NB4 (cell line): ENCODE results near the gene IQGAP3.

Experiments used
- MYC ChIP-seq: IDR thresholded peaks from 2 replicates; pipeline ENCODE4 v1.6.1; 2011; ENCODE audit warnings: low read depth, low read length
- POLR2A ChIP-seq: IDR thresholded peaks from 2 replicates; pipeline ENCODE4 v1.6.1; 2011; ENCODE audit warnings: mild to moderate bottlenecking; ENCODE audit not compliant: insufficient read length; ENCODE audit errors: extremely low read depth
- TF ChIP-seq, protein P1 (sequence below): IDR thresholded peaks from one replicate; pipeline ENCODE4 v1.5.1; 2012; ENCODE audit warnings: low read depth, low read length
- TF ChIP-seq, protein P2 (sequence below): IDR thresholded peaks from 2 replicates; pipeline ENCODE4 v1.6.1; 2011; ENCODE audit warnings: low read depth, low read length

DNA sequence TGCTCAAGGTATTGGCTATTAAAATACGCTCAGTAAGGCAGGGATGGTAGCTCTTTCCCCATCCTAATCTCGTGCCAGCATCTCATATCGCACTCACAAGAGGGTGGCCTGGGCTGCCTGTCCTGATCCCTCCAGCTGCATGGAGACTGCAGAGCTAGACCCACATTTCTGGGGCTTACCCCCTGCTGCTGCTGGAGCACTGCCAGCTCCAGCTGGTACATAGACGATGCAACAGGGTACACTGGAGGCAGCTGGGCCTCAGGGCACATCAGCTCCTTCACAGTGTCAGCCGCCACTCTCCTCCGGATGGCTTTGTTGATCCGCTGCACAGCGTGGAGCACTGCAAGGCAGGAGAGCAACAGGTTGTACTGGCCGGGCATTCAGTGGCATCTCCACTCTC lies 16.0 kb downstream of the IQGAP3 start:
- TF ChIP-seq POLR2A: no peak
- TF ChIP-seq, protein P1, sequence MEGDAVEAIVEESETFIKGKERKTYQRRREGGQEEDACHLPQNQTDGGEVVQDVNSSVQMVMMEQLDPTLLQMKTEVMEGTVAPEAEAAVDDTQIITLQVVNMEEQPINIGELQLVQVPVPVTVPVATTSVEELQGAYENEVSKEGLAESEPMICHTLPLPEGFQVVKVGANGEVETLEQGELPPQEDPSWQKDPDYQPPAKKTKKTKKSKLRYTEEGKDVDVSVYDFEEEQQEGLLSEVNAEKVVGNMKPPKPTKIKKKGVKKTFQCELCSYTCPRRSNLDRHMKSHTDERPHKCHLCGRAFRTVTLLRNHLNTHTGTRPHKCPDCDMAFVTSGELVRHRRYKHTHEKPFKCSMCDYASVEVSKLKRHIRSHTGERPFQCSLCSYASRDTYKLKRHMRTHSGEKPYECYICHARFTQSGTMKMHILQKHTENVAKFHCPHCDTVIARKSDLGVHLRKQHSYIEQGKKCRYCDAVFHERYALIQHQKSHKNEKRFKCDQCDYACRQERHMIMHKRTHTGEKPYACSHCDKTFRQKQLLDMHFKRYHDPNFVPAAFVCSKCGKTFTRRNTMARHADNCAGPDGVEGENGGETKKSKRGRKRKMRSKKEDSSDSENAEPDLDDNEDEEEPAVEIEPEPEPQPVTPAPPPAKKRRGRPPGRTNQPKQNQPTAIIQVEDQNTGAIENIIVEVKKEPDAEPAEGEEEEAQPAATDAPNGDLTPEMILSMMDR: no peak
- TF ChIP-seq, protein P2, sequence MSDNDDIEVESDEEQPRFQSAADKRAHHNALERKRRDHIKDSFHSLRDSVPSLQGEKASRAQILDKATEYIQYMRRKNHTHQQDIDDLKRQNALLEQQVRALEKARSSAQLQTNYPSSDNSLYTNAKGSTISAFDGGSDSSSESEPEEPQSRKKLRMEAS: no peak
- TF ChIP-seq MYC: no peak
